Skeletal muscle satellite cell (primary cell): ENCODE results near the gene BACH2.

ENCODE experiments used
- H3K27me3 ChIP-seq: 2 replicates; pipeline ENCODE4 v1.7.0; 2013; ENCODE audit warnings: low read length; ENCODE audit not compliant: control insufficient read depth, insufficient read depth
- H3K36me3 ChIP-seq: 2 replicates; pipeline ENCODE4 v1.7.0; 2013; ENCODE audit warnings: mild to moderate bottlenecking, control low read depth, low read length; ENCODE audit not compliant: insufficient read depth
- H3K4me1 ChIP-seq: 2 replicates; pipeline ENCODE4 v1.7.0; 2013; ENCODE audit warnings: low read length; ENCODE audit not compliant: control insufficient read depth, insufficient read depth
- H3K4me2 ChIP-seq: 2 replicates; pipeline ENCODE4 v1.7.0; 2013; ENCODE audit warnings: mild to moderate bottlenecking, low read length
- H3K4me3 ChIP-seq: 2 replicates; pipeline ENCODE4 v1.7.0; 2013; ENCODE audit warnings: low read length
- H3K9ac ChIP-seq: 2 replicates; pipeline ENCODE4 v1.7.0; 2013; ENCODE audit warnings: mild to moderate bottlenecking, low read depth, low read length, moderate library complexity
- H3K9me3 ChIP-seq: replicated peaks from 2 replicates; pipeline ENCODE4 v1.7.0; 2013; ENCODE audit warnings: mild to moderate bottlenecking, control low read depth, low read length

Gene BACH2

DNA sequence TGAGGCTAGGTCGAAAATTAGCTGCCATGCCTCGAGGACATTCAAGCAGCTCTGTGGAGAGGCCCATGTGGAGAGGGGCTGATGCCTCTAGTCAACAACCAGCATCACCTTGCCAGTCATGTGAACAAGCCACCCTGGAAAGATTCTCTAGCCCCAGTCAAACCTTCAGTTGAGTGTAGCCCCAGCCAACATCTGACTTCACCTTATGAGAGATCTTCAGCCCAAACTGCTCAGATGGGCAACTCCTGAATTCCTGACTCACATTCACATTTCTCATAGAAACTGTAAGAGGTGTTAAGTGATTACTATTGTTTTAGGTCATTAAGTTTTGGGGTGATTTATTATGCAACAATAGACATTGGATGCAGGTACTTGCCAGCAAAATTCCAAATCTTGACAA lies 357.5 kb downstream of the BACH2 start:
- H3K9ac ChIP-seq = no peak overlapping the region
- no peaks in the 10 kb centered on the region for H3K9me3 ChIP-seq
- H3K36me3 ChIP-seq = no peaks in the 10 kb centered on the region
- peaks cover 5% of the 10 kb centered on the region for H3K27me3 ChIP-seq
- no peak overlapping the region for H3K4me3 ChIP-seq
- no peak overlapping the region for H3K4me2 ChIP-seq
- H3K4me1 ChIP-seq = no peaks in the 10 kb centered on the region

DNA sequence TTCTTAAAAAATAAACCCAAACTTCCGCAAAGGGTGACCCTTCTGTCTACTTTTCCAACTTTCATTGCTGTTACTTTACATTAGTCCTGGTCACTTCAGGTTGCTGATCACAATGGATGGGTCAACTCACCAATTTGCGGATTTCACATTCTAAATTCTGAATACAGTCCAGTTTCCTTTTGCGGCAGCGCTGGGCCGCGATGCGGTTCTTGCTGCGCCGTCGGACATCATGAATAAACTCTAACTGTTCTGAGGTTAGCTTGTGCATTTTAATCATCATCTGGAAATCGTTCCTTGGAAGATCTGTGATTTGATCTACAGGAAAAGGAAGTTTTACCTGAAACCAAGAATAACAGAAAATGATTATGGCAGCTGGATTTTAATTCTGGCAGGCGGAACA lies 358.6 kb downstream of the BACH2 start:
- Histone ChIP-seq H3K9ac (no peak overlapping the region), H3K9me3 (no peaks in the 10 kb centered on the region), H3K27me3 (peaks cover 5% of the 10 kb centered on the region), H3K36me3 (no peaks in the 10 kb centered on the region), H3K4me1 (no peaks in the 10 kb centered on the region), H3K4me2 (no peak overlapping the region), H3K4me3 (no peak overlapping the region)

DNA sequence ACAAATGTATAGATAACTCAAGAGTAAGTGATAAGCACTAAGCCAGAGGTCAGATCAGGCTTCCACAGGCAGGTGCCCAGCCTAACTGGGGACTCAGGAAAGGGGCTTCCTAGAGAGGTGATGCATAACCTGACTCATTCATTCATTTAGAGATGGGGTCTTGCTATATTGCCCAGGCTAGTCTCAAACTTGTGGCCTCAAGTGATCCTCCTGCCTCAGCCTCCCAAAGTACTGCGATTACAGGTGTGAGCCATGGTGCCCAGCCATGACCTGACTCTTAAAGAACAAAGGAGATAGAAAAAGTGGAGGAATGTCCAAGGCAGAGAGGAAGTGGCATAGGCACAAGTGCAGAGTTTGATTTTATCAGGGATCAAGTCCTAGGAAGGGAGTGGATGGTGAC lies 360.5 kb downstream of the BACH2 start:
- H3K36me3 ChIP-seq = no peaks in the 10 kb centered on the region
- H3K4me2 ChIP-seq = no peak overlapping the region
- no peak overlapping the region for H3K4me3 ChIP-seq
- H3K4me1 ChIP-seq = no peaks in the 10 kb centered on the region
- H3K9ac ChIP-seq = no peak overlapping the region
- H3K27me3 ChIP-seq = peaks cover 5% of the 10 kb centered on the region
- no peaks in the 10 kb centered on the region for H3K9me3 ChIP-seq

DNA sequence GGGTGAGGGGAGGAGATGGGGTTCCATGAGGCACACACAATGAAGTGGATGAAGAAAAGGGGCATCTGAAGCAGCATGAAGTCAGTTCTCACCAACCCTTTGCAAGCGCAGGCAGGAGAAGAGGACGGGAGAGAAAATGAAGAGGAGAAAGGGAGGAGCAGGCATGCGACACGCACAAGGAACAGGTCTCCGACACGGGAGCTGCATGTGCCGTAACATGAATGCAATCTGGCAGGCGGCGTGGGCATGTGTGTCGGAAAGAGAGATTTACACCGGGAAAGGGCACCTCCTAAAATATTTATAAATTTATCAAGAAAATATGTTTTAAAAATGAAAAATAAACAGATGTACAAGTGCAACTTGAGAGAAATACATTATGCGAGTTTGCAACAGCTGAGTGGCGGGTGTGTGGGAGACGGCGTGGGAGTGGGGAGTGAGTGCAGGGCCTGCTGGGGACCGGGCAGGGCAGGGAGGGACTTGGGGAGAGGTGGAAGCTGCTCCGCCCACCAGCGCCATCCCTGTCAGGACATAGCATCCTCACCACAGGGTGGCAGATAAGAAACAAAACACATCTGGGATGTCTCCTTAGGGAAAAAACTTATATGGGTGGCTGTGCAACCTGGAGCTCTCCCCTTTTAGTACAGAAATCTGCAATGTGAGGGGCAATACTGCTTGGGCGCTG lies 361.8 kb downstream of the BACH2 start:
- Histone ChIP-seq H3K27me3 (peaks cover 8% of the 10 kb centered on the region), H3K36me3 (no peaks in the 10 kb centered on the region), H3K4me1 (no peaks in the 10 kb centered on the region), H3K4me2 (no peak overlapping the region), H3K9me3 (no peaks in the 10 kb centered on the region), H3K9ac (no peak overlapping the region), H3K4me3 (no peak overlapping the region)

DNA sequence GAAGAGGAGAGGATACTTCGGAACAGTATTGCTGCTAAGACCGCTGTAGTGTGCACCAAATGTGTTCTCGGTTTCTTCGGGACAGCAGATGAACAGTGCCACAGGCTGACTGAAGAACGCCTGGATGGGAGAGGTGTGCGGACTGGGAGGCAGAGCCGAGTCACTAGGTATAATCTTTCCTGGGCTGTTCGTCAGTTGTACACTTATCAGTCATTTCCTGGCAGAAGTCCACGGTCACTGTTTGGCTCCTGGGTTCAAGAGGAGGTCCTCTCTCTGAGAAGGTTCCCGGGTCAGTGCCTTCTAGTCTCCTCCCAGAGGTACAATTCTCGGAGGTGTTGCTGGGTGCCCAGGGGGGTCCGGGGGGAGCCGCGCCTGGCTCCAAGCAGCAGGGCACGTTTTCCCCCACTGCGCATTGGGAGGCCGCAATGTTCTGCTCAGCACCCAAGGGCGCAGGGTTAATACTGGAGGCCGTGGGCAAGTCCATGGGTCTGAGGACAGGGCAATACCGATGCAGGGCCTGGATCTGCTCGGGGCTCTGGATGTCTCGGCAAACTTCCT lies 364.3 kb downstream of the BACH2 start:
- Histone ChIP-seq H3K4me3 (no peak overlapping the region), H3K4me1 (no peaks in the 10 kb centered on the region), H3K27me3 (peaks cover 3% of the 10 kb centered on the region), H3K36me3 (no peaks in the 10 kb centered on the region), H3K9ac (no peak overlapping the region), H3K9me3 (no peaks in the 10 kb centered on the region), H3K4me2 (no peak overlapping the region)

DNA sequence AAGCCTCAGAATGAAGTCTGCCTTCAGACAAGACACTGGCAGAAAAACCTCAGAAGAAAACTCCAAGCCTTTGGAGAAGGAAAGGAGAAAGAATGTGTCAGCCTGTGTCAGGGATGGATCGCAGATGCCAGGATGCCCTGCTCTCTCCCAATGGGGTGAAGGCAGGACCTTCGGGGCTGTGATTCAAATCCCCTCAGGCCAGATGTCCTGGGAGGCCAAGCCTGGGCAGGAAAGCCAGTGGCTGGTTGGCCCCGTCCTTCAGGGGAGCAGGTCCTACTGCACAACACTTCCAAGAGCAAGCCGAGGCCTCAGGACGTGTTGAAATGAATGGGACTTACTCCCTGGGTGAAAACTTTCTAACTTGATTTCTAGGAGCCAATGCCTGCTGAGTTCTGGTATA lies 365.9 kb downstream of the BACH2 start:
- H3K27me3 ChIP-seq = peaks cover 3% of the 10 kb centered on the region
- no peaks in the 10 kb centered on the region for H3K36me3 ChIP-seq
- H3K9me3 ChIP-seq = no peaks in the 10 kb centered on the region
- no peaks in the 10 kb centered on the region for H3K4me1 ChIP-seq
- no peak overlapping the region for H3K9ac ChIP-seq
- no peak overlapping the region for H3K4me3 ChIP-seq
- no peak overlapping the region for H3K4me2 ChIP-seq

DNA sequence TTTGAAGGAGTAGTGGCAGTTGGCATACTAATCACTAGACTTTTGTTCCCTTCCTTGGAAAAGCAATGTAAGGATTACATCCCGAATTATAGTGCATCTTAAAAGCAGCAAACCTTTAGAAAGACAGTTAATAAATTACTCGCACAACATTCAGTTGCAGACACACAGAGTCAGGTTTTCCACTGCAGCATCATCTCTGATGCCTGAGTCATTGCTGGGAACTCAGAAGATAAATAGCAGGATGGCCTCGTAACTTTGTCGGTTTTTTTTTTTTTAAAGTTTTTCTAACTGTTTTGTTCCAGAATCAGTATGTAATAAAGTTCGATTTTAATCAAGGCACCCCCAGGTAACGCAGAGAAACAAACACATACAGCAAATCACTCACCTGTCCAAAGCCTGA lies 368.0 kb downstream of the BACH2 start:
- no peaks in the 10 kb centered on the region for H3K4me1 ChIP-seq
- H3K9me3 ChIP-seq = no peaks in the 10 kb centered on the region
- no peaks in the 10 kb centered on the region for H3K36me3 ChIP-seq
- no peak overlapping the region for H3K9ac ChIP-seq
- no peak overlapping the region for H3K4me2 ChIP-seq
- H3K4me3 ChIP-seq = no peak overlapping the region
- H3K27me3 ChIP-seq = peaks cover 6% of the 10 kb centered on the region

DNA sequence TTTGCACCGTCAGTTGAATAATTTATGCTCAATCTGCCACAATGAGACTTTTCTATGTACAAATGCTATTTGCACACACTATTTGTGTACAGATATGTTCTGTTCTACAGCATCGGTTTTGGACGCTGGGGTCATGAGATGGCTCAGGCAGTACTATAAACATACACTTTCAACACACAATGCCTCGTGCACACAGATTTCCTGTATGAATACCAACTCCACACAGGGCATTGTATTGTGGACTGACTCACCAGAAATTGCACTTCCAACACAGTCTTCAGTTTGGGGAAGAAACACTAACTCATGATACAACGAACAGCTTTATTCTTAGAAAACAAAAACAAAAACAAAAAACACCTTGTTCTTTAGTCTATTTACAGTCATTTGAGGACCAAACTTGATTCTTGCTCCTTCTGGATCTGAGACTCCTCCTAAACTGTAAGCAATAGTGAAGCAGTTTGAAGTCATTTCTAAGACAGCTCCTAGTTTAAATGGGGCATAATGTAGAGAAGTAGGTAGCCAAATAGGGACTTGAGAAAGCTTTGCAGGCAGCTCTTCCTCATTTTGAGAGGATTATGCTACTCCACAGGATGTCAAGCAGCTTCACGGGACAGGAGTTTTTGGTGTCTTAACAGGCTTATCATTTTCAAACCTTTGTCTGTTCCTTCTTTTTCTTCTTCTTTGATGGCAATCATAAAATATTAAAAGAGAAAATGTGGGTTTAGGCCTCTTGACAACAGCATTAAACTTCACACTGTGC lies 368.7 kb downstream of the BACH2 start:
- H3K4me3 ChIP-seq = no peak overlapping the region
- H3K9ac ChIP-seq = no peak overlapping the region
- no peaks in the 10 kb centered on the region for H3K9me3 ChIP-seq
- H3K27me3 ChIP-seq = peaks cover 6% of the 10 kb centered on the region
- no peak overlapping the region for H3K4me2 ChIP-seq
- no peaks in the 10 kb centered on the region for H3K36me3 ChIP-seq
- no peaks in the 10 kb centered on the region for H3K4me1 ChIP-seq

DNA sequence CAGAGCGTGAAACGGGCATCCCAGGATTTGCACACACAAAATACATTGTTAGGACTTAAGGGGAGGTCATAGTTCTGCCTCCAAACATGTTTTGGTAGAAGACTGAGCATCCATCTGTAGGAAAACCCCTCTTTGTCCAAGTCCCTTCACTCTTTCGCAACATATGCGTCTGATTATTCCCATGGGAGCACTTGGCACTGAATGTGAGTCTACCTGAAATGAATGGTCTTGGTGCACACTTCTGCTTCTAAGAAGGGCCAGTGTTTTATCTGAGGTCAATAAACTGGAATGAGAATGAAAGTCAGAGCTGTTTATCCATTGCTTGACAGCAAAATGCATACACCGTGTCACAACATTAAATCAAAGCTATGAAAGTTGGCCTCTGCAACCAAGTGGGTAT lies 369.4 kb downstream of the BACH2 start:
- H3K9ac ChIP-seq = no peak overlapping the region
- no peaks in the 10 kb centered on the region for H3K36me3 ChIP-seq
- H3K4me3 ChIP-seq = no peak overlapping the region
- H3K27me3 ChIP-seq = peaks cover 6% of the 10 kb centered on the region
- no peaks in the 10 kb centered on the region for H3K9me3 ChIP-seq
- H3K4me1 ChIP-seq = no peaks in the 10 kb centered on the region
- H3K4me2 ChIP-seq = no peak overlapping the region

DNA sequence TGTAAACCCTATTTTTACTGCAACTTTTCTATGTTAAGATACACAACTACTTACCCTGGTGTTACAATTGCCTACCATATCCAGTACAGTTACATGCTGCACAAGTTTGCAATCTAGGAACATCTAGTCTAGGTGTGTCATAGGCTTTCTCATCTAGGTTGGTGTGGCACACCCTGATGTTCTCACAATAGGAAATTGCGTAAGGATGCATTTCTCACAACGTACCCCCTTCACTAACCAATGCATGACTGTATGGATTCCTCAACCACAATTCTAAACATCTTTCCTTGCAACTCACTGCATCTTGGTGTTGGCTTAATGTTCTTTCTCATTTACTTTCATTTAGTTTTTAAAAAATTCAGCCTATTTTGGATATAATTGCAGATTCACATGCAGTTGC lies 370.8 kb downstream of the BACH2 start:
- H3K4me3 ChIP-seq = no peak overlapping the region

DNA sequence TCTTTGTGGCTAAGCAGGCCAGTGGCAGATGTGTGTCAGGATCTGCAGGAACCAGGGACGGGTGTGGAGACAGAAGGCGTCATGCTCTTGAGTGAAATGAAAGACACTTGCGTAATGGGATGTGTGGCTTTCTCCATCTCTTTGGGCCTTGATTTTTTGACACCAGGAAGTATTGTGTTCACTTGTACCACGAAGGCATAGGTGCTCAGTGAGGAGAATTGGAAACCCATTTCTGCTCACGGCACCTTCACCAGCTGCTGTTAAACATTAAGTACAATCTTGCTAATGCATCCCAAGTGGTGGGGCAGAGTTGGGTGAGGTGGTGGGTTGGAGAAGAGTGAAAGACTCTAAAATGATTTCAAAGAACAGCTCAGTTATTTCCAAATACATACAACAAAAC lies 372.4 kb downstream of the BACH2 start:
- Histone ChIP-seq H3K4me2 (no peak overlapping the region), H3K9me3 (no peaks in the 10 kb centered on the region), H3K9ac (no peak overlapping the region), H3K4me3 (no peak overlapping the region), H3K36me3 (no peaks in the 10 kb centered on the region), H3K4me1 (no peaks in the 10 kb centered on the region), H3K27me3 (peaks cover 5% of the 10 kb centered on the region)

More for the DNA sequence above, 370.8 kb downstream of the BACH2 start:
- H3K4me2 ChIP-seq = no peak overlapping the region
- no peaks in the 10 kb centered on the region for H3K4me1 ChIP-seq
- H3K9me3 ChIP-seq = no peaks in the 10 kb centered on the region
- peaks cover 5% of the 10 kb centered on the region for H3K27me3 ChIP-seq
- no peaks in the 10 kb centered on the region for H3K36me3 ChIP-seq
- no peak overlapping the region for H3K9ac ChIP-seq

DNA sequence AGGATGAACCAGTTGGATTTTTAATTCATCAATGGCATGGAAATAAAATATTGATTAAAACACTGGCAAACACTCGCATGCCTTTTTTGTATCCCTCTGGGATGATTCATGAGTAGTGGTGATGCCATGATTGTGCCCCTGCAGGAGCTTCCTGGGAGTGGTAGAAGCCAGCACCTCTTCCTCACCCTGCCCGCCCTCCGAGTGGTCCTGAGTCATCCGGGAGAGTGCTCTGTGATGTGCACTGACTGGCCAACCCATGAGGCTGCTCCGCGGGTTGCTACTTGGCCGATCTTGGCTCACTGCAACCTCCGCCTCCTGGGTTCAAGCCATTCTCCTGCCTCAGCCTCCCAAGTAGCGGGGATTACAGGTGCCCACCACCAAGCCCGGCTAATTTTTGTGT lies 375.0 kb downstream of the BACH2 start:
- Histone ChIP-seq H3K9ac (no peak overlapping the region), H3K27me3 (peaks cover 7% of the 10 kb centered on the region), H3K4me3 (no peak overlapping the region), H3K4me2 (no peak overlapping the region), H3K36me3 (no peaks in the 10 kb centered on the region), H3K9me3 (no peaks in the 10 kb centered on the region), H3K4me1 (no peaks in the 10 kb centered on the region)
